ENCODE data around the gene C19orf81. TPM values are rescaled to one million over a fixed set of nuclear protein-coding genes. Genes with fewer than 3 reads are reported as not detected.

Gene C19orf81
- total RNA-seq, 4 donors from 2014 or later, result not detected

- DNase-seq (ENCODE audit: low spot score in 2 of 2), result no peak
- Histone ChIP-seq H3K27ac (no peak overlapping the region), H3K36me3 (no peaks in the 10 kb centered on the region), H3K9me3 (peaks cover 0 to 11% (median 0%) of the 10 kb centered on the region in 4 donors), H3K4me3 (no peak overlapping the region), H3K27me3 (peaks cover 0 to 35% of the 10 kb centered on the region in 2 donors), H3K4me1 (peaks cover 0 to 2% (median 0%) of the 10 kb centered on the region in 4 donors)
- 38 to 46% methylated on average over 1 of the region's 1 CpG for WGBS, 2 donors
- TF ChIP-seq EP300 (IDR thresholded peaks at IDR 0.05), result no peak
- TF ChIP-seq, protein P1, sequence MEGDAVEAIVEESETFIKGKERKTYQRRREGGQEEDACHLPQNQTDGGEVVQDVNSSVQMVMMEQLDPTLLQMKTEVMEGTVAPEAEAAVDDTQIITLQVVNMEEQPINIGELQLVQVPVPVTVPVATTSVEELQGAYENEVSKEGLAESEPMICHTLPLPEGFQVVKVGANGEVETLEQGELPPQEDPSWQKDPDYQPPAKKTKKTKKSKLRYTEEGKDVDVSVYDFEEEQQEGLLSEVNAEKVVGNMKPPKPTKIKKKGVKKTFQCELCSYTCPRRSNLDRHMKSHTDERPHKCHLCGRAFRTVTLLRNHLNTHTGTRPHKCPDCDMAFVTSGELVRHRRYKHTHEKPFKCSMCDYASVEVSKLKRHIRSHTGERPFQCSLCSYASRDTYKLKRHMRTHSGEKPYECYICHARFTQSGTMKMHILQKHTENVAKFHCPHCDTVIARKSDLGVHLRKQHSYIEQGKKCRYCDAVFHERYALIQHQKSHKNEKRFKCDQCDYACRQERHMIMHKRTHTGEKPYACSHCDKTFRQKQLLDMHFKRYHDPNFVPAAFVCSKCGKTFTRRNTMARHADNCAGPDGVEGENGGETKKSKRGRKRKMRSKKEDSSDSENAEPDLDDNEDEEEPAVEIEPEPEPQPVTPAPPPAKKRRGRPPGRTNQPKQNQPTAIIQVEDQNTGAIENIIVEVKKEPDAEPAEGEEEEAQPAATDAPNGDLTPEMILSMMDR (IDR thresholded peaks at IDR 0.05), result no peak
- no peak for TF ChIP-seq POLR2A (IDR thresholded peaks at IDR 0.05)
Observed at GRCh38 chr19:50644315-50644915, 4.8 kb upstream of the C19orf81 start.

DNA sequence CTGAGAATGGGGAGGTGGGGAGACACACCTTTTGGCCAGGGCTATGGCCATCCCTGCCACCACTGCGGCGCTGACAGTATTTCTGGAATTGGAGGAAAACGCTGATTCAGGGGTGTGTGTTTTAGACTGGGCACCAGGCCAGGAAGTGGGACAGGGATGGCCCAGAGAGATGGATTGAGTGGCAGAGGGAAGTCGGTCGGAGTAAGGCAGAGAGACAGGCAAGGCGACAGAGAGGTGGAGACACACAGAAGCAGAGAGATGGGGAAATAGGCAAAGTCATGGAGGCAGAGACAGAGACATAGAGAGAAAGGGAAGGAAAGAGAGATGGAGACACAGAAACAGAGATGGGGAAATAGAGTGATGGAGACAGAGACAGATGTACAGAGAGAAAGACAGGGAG, 4.1 kb upstream of the C19orf81 start:
- TF ChIP-seq, protein P1 (IDR thresholded peaks at IDR 0.05), result no peak
- TF ChIP-seq POLR2A (IDR thresholded peaks at IDR 0.05), result no peak
- no peak for TF ChIP-seq EP300 (IDR thresholded peaks at IDR 0.05)
- H3K4me1 ChIP-seq, result no peaks in the 10 kb centered on the region
- peaks cover 0 to 30% of the 10 kb centered on the region in 2 donors for H3K27me3 ChIP-seq
- no peak for DNase-seq (ENCODE audit: low spot score in 2 of 2)
- no peak overlapping the region for H3K27ac ChIP-seq
- H3K9me3 ChIP-seq, result peaks cover 0 to 11% (median 0%) of the 10 kb centered on the region in 4 donors
- no peak overlapping the region for H3K4me3 ChIP-seq
- H3K36me3 ChIP-seq, result no peaks in the 10 kb centered on the region
- 72 to 79% methylated on average over 6 of the region's 6 CpGs for WGBS, 2 donors

- 55 to 57% methylated on average over 6 of the region's 6 CpGs for WGBS, 2 donors
- Histone ChIP-seq H3K9me3 (peaks cover 0 to 8% (median 0%) of the 10 kb centered on the region in 4 donors), H3K4me1 (no peaks in the 10 kb centered on the region), H3K27me3 (peaks cover 0 to 18% of the 10 kb centered on the region in 2 donors), H3K36me3 (no peaks in the 10 kb centered on the region), H3K4me3 (no peak overlapping the region), H3K27ac (no peak overlapping the region)
- DNase-seq (ENCODE audit: low spot score in 2 of 2), result no peak
- no peak for TF ChIP-seq POLR2A (IDR thresholded peaks at IDR 0.05)
- TF ChIP-seq EP300 (IDR thresholded peaks at IDR 0.05), result no peak
- TF ChIP-seq, protein P1 (IDR thresholded peaks at IDR 0.05), result no peak
Observed at GRCh38 chr19:50646074-50646807, 3.0 kb upstream of the C19orf81 start.

- Histone ChIP-seq H3K36me3 (no peaks in the 10 kb centered on the region), H3K9me3 (peaks cover 0 to 4% (median 0%) of the 10 kb centered on the region in 4 donors), H3K27ac (no peak overlapping the region), H3K27me3 (peaks cover 0 to 2% of the 10 kb centered on the region in 2 donors), H3K4me3 (no peak overlapping the region), H3K4me1 (no peaks in the 10 kb centered on the region)
- 62 to 69% methylated on average over 10 of the region's 10 CpGs for WGBS, 2 donors
- DNase-seq (ENCODE audit: low spot score in 2 of 2), result no peak
- TF ChIP-seq EP300 (IDR thresholded peaks at IDR 0.05) (no peak), POLR2A (IDR thresholded peaks at IDR 0.05) (no peak)
- TF ChIP-seq, protein P1 (IDR thresholded peaks at IDR 0.05), result no peak
Observed at GRCh38 chr19:50647879-50648615, 1.2 kb upstream of the C19orf81 start.
